ENCODE data around the gene KCTD16.

- TF ChIP-seq CTCF (IDR thresholded peaks at IDR 0.05) (no peak), POLR2A (IDR thresholded peaks at IDR 0.05) (no peak)
Measured at GRCh38 chr5:144318011-144318410, 147.3 kb downstream of the KCTD16 start.

Data from heart left ventricle (tissue), 13 donors.